Left colon (tissue), 2 donors: Measurements from ENCODE around the gene TMPRSS5. TPM values are rescaled to one million over a fixed set of nuclear protein-coding genes. Genes with fewer than 3 reads are reported as not detected.
A peak's percentile ranks its signal among the peaks of the same experiment; 100 is the strongest.
"Not testable (repeated sequence)": the region's sequence is repeated elsewhere in the genome, so short reads cannot be mapped to it uniquely, and the experiment has no call there.

Experiments
- ATAC-seq: fragments of 200-7000 bp; cut with Tn5 transposase; one replicate; pipeline ENCODE4 v1.9.1; 2020; ENCODE audit warnings: mild to moderate bottlenecking, moderate library complexity
- DNase-seq, 2 donors: peaks; one replicate each; pipeline ENCODE4 v3.0.0-alpha.2; 2020
- intact Hi-C, 2 donors: fragments of 100-400 bp; cut with DNase I in 1 of 2; cut with micrococcal nuclease in 1 of 2; formaldehyde crosslinking; loops; one replicate each; pipeline versions ENCODE4 v1.11.2 to v1.14.0; 2022; cut with DNase I, micrococcal nuclease
- total RNA-seq, 2 donors: library from RNA; stranded (reverse); fragmentation: NEBNext Ultra II Directional; extraction: Animal tissue kit (Norgen Biotek cat#: 25700); gene quantifications; one replicate each; pipeline ENCODE4 v1.2.1, GENCODE V29; 2021
- donor health status: DM: no; HTN: no; CAD: no.
- donor health status: DM: yes; HTN: yes; CAD: no.

The TMPRSS5 gene
- total RNA-seq, 2 donors from 2014 or later = 0.47 to 0.73 TPM

GRCh38 chr11:113703551-113703950 is 2.6 kb downstream of the TMPRSS5 start:
- intact Hi-C loops, ATAC-seq, DNase-seq: not testable (repeated sequence)

GRCh38 chr11:113701491-113701890 is 4.6 kb downstream of the TMPRSS5 start:
- DNase-seq = no peak
- intact Hi-C loops = no loop called here
- no peak for ATAC-seq

GRCh38 chr11:113698515-113698914 is 7.6 kb downstream of the TMPRSS5 start:
- DNase-seq (no peak), ATAC-seq (no peak)
- intact Hi-C loops = no loop called here

GRCh38 chr11:113697756-113698407 is 8.2 kb downstream of the TMPRSS5 start:
- intact Hi-C loops = no loop called here
- ATAC-seq (no peak), DNase-seq (no peak)

- no peak for ATAC-seq
- intact Hi-C loops = no loop called here
- no peak for DNase-seq
Observed at GRCh38 chr11:113697111-113697510, 9.0 kb downstream of the TMPRSS5 start.

- intact Hi-C loops = no loop called here
- DNase-seq (no peak), ATAC-seq (no peak)
Observed at GRCh38 chr11:113695207-113695606, 10.9 kb downstream of the TMPRSS5 start.

GRCh38 chr11:113694390-113694789 is 11.7 kb downstream of the TMPRSS5 start:
- intact Hi-C loops = no loop called here
- ATAC-seq (no peak), DNase-seq (no peak)

GRCh38 chr11:113693030-113693429 is 13.1 kb downstream of the TMPRSS5 start:
- ATAC-seq (no peak), DNase-seq (no peak)
- intact Hi-C loops = no loop called here

GRCh38 chr11:113690619-113691569 is 15.2 kb downstream of the TMPRSS5 start:
- intact Hi-C loops = no loop called here
- peak; percentile 49 to 90 for DNase-seq
- ATAC-seq = peak; percentile 100

GRCh38 chr11:113689768-113690618 is 16.1 kb downstream of the TMPRSS5 start:
- intact Hi-C loops = no loop called here
- DNase-seq = no peak
- ATAC-seq = no peak

GRCh38 chr11:113685654-113686359 is 20.3 kb downstream of the TMPRSS5 start:
- ATAC-seq (no peak), DNase-seq (no peak)
- intact Hi-C loops = no loop called here

GRCh38 chr11:113684496-113684895 is 21.6 kb downstream of the TMPRSS5 start:
- intact Hi-C loops = no loop called here
- DNase-seq (no peak), ATAC-seq (no peak)

- intact Hi-C loops = no loop called here
- DNase-seq (peak in 1 of 2 donors; percentile 46), ATAC-seq (peak; percentile 58)
Observed at GRCh38 chr11:113683481-113684046, 22.5 kb downstream of the TMPRSS5 start.

GRCh38 chr11:113681711-113682413 is 24.2 kb downstream of the TMPRSS5 start:
- ATAC-seq (peak; percentile 78), DNase-seq (no peak)
- intact Hi-C loops = no loop called here

GRCh38 chr11:113681282-113681681 is 24.8 kb downstream of the TMPRSS5 start:
- DNase-seq (no peak), ATAC-seq (no peak)
- intact Hi-C loops = no loop called here

- intact Hi-C loops = no loop called here
Observed at GRCh38 chr11:113677685-113678084, 28.4 kb downstream of the TMPRSS5 start.

GRCh38 chr11:113675565-113675964 is 30.5 kb downstream of the TMPRSS5 start:
- intact Hi-C loops = no loop called here

More at GRCh38 chr11:113677685-113678084, 28.4 kb downstream of the TMPRSS5 start:
- DNase-seq (no peak), ATAC-seq (no peak)

More at GRCh38 chr11:113675565-113675964, 30.5 kb downstream of the TMPRSS5 start:
- DNase-seq (no peak), ATAC-seq (no peak)
